Panc1 (cell line): ENCODE data around the gene GSC2. TPM values are rescaled to one million over a fixed set of nuclear protein-coding genes. Genes with fewer than 3 reads are reported as not detected.

Experiments
- ATAC-seq: fragments of 200-7000 bp; cut with Tn5 transposase; 2 replicates; pipeline ENCODE4 v1.9.1; 2020; ENCODE audit warnings: mild to moderate bottlenecking, moderate library complexity
- BruUV-seq: library from RNA; stranded (reverse); fragments of 400-500 nt; replicated peaks from 2 replicates; lab custom pipeline; 2021; lab: Mats Ljungman, UMichigan
- CTCF ChIA-PET: fragments of 300-600 bp; sonication (Branson Sonifier 250); formaldehyde crosslinking; loops from one replicate; lab custom pipeline; 2022; ENCODE audit warnings: antibody characterized with exemption; lab: Charles Lee
- POLR2A ChIA-PET: fragments of 300-600 bp; sonication (Branson Sonifier 250); formaldehyde crosslinking; loops from one replicate; lab custom pipeline; 2022; ENCODE audit warnings: antibody characterized with exemption; lab: Charles Lee
- DNase-seq: peaks from one replicate; pipeline ENCODE4 v3.0.0-alpha.2; 2010; ENCODE audit warnings: low read depth, low spot score
- H3K27ac ChIP-seq: 2 replicates; pipeline ENCODE4 v1.5.1; 2011; ENCODE audit warnings: mild to moderate bottlenecking, low read length, inconsistent platforms
- H3K27me3 ChIP-seq: fragments of 200-500 bp; sonication (Bioruptor generic); 2 replicates; pipeline ENCODE4 v1.6.0; 2014; ENCODE audit warnings: low read length, inconsistent platforms; ENCODE audit not compliant: control insufficient read depth, insufficient read depth
- H3K36me3 ChIP-seq: fragments of 200-500 bp; sonication (Bioruptor generic); 2 replicates; pipeline ENCODE4 v1.5.1; 2014; ENCODE audit warnings: inconsistent platforms, mild to moderate bottlenecking, low read length, moderate library complexity; ENCODE audit not compliant: control insufficient read depth, insufficient read depth
- H3K4me1 ChIP-seq: 2 replicates; pipeline ENCODE4 v1.5.1; 2011; ENCODE audit warnings: inconsistent platforms, mild to moderate bottlenecking, low read length, moderate library complexity; ENCODE audit not compliant: control insufficient read depth, insufficient read depth
- H3K4me3 ChIP-seq, 2 experiments: 2 replicates each; pipeline ENCODE4 v1.5.1; 2011 to 2012; ENCODE audit warnings: low read depth in 2 of 2, low read length in 2 of 2, mild to moderate bottlenecking in 2 of 2, inconsistent platforms in 1 of 2, moderate library complexity in 1 of 2
- H3K9me3 ChIP-seq: fragments of 200-500 bp; sonication (Bioruptor generic); 2 replicates; pipeline ENCODE4 v1.5.1; 2014; ENCODE audit warnings: low read depth, mild to moderate bottlenecking, inconsistent platforms, low read length, moderate library complexity; ENCODE audit not compliant: control insufficient read depth, insufficient read depth
- POLR2AphosphoS5 ChIP-seq: IDR thresholded peaks from 2 replicates; pipeline ENCODE4 v1.6.1; 2012; ENCODE audit warnings: mild to moderate bottlenecking, low read depth, low read length, moderate library complexity
- SIN3A ChIP-seq: IDR thresholded peaks from 2 replicates; pipeline ENCODE4 v1.6.1; 2012; ENCODE audit warnings: low read depth, mild to moderate bottlenecking, low read length, moderate library complexity, borderline replicate concordance; ENCODE audit not compliant: insufficient read depth
- TCF7L2 ChIP-seq: IDR thresholded peaks from 2 replicates; pipeline ENCODE4 v1.6.1; 2011; ENCODE audit warnings: mild to moderate bottlenecking, low read depth, low read length, inconsistent platforms
- in situ Hi-C: cut with HindIII; loops from 2 replicates; pipeline ENCODE4 v1.10.0; 2016; ENCODE audit warnings: low sequenced_read_pairs, low pct_unique_long_range_greater_than_20kb
- intact Hi-C: fragments of 100-400 bp; cut with micrococcal nuclease; formaldehyde crosslinking; loops from one replicate; pipeline ENCODE4 v1.10.0; 2022; ENCODE audit not compliant: unreplicated experiment
- total RNA-seq: library from RNA; stranded (reverse); gene quantifications from one replicate; pipeline ENCODE4 v1.2.1, GENCODE V29; 2021; ENCODE audit not compliant: unreplicated experiment
- TF ChIP-seq, protein P1 (sequence below), 2 experiments: IDR thresholded peaks; 2 replicates each; pipeline ENCODE4 v1.6.1; 2011 to 2012; ENCODE audit warnings: low read depth in 2 of 2, control low read depth in 1 of 2, low read length in 1 of 2, mild to moderate bottlenecking in 1 of 2, moderate library complexity in 1 of 2; ENCODE audit not compliant: insufficient read depth in 1 of 2
- TF ChIP-seq, protein P2 (sequence below): fragments of 450-650 bp; IDR thresholded peaks from 2 replicates; pipeline ENCODE4 v1.5.1; 2017; ENCODE audit warnings: mild to moderate bottlenecking

Gene GSC2
- total RNA-seq, 1 experiment from 2014 or later = 0.23 TPM

- intact Hi-C loops (no loop called here), in situ Hi-C loops (no loop called here)
- Histone ChIP-seq H3K36me3 (no peaks in the 10 kb centered on the region; the same call in 1 of the 2 replicates), H3K27me3 (no peaks in the 10 kb centered on the region), H3K27ac (no peak overlapping the region), H3K4me1 (peaks cover 14% of the 10 kb centered on the region), H3K9me3 (no peaks in the 10 kb centered on the region), H3K4me3 (no peak overlapping the region)
- TF ChIP-seq SIN3A = no peak
- TF ChIP-seq, protein P1, sequence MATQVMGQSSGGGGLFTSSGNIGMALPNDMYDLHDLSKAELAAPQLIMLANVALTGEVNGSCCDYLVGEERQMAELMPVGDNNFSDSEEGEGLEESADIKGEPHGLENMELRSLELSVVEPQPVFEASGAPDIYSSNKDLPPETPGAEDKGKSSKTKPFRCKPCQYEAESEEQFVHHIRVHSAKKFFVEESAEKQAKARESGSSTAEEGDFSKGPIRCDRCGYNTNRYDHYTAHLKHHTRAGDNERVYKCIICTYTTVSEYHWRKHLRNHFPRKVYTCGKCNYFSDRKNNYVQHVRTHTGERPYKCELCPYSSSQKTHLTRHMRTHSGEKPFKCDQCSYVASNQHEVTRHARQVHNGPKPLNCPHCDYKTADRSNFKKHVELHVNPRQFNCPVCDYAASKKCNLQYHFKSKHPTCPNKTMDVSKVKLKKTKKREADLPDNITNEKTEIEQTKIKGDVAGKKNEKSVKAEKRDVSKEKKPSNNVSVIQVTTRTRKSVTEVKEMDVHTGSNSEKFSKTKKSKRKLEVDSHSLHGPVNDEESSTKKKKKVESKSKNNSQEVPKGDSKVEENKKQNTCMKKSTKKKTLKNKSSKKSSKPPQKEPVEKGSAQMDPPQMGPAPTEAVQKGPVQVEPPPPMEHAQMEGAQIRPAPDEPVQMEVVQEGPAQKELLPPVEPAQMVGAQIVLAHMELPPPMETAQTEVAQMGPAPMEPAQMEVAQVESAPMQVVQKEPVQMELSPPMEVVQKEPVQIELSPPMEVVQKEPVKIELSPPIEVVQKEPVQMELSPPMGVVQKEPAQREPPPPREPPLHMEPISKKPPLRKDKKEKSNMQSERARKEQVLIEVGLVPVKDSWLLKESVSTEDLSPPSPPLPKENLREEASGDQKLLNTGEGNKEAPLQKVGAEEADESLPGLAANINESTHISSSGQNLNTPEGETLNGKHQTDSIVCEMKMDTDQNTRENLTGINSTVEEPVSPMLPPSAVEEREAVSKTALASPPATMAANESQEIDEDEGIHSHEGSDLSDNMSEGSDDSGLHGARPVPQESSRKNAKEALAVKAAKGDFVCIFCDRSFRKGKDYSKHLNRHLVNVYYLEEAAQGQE (IDR thresholded peaks at IDR 0.05; ENCODE audit: insufficient read depth in 1 of 2, low read depth in 2 of 2, low read length in 1 of 2) = no peak
- TF ChIP-seq POLR2AphosphoS5 = no peak
- TF ChIP-seq TCF7L2 = no peak
- TF ChIP-seq, protein P2, sequence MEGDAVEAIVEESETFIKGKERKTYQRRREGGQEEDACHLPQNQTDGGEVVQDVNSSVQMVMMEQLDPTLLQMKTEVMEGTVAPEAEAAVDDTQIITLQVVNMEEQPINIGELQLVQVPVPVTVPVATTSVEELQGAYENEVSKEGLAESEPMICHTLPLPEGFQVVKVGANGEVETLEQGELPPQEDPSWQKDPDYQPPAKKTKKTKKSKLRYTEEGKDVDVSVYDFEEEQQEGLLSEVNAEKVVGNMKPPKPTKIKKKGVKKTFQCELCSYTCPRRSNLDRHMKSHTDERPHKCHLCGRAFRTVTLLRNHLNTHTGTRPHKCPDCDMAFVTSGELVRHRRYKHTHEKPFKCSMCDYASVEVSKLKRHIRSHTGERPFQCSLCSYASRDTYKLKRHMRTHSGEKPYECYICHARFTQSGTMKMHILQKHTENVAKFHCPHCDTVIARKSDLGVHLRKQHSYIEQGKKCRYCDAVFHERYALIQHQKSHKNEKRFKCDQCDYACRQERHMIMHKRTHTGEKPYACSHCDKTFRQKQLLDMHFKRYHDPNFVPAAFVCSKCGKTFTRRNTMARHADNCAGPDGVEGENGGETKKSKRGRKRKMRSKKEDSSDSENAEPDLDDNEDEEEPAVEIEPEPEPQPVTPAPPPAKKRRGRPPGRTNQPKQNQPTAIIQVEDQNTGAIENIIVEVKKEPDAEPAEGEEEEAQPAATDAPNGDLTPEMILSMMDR = no peak
- POLR2A ChIA-PET = no interaction called here
- ATAC-seq = no peak
- DNase-seq = no peak
- CTCF ChIA-PET = no interaction called here
- no TSS peak for BruUV-seq
These were observed 30.8 kb upstream of the GSC2 start for GRCh38 chr22:19180740-19181410.

DNA sequence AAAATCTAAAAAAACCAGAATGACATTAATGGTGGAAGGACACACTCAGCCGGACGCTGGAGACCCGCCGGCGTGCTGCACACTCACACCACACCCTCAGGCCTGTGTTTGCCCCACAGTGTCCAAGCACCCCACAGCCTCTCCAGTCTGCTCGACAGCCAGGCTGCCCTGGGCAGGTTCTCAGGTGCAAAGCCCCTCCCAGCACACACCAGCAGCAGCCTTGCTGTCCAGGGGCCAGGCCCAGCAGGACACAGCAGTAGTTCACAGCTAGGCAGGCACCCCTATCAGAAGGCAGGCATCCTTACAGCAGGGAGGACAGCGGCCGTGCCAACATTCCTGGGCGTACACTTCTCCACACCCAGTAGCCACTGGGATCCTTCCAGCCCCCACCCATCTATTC, 30.1 kb upstream of the GSC2 start:
- ChIA-PET CTCF (no interaction called here), POLR2A (no interaction called here)
- H3K4me3 ChIP-seq = no peak overlapping the region
- no peaks in the 10 kb centered on the region for H3K9me3 ChIP-seq
- in situ Hi-C loops (no loop called here), intact Hi-C loops (no loop called here)
- no peaks in the 10 kb centered on the region; the same call in 1 of the 2 replicates for H3K36me3 ChIP-seq
- H3K27me3 ChIP-seq = no peaks in the 10 kb centered on the region
- TF ChIP-seq, protein P1 (IDR thresholded peaks at IDR 0.05; ENCODE audit: insufficient read depth in 1 of 2, low read depth in 2 of 2, low read length in 1 of 2) = no peak
- TF ChIP-seq, protein P2 = no peak
- TF ChIP-seq POLR2AphosphoS5 (no peak), SIN3A (no peak), TCF7L2 (no peak)
- BruUV-seq = no TSS peak
- H3K4me1 ChIP-seq = peaks cover 20% of the 10 kb centered on the region
- no peak for ATAC-seq
- no peak overlapping the region for H3K27ac ChIP-seq
- no peak for DNase-seq
